Measurements from ENCODE around the gene UQCC2. TPM values are rescaled to one million over a fixed set of nuclear protein-coding genes. Genes with fewer than 3 reads are reported as not detected.

The UQCC2 gene
- total RNA-seq, 1 donor from 2014 or later = 99.4 TPM

DNA sequence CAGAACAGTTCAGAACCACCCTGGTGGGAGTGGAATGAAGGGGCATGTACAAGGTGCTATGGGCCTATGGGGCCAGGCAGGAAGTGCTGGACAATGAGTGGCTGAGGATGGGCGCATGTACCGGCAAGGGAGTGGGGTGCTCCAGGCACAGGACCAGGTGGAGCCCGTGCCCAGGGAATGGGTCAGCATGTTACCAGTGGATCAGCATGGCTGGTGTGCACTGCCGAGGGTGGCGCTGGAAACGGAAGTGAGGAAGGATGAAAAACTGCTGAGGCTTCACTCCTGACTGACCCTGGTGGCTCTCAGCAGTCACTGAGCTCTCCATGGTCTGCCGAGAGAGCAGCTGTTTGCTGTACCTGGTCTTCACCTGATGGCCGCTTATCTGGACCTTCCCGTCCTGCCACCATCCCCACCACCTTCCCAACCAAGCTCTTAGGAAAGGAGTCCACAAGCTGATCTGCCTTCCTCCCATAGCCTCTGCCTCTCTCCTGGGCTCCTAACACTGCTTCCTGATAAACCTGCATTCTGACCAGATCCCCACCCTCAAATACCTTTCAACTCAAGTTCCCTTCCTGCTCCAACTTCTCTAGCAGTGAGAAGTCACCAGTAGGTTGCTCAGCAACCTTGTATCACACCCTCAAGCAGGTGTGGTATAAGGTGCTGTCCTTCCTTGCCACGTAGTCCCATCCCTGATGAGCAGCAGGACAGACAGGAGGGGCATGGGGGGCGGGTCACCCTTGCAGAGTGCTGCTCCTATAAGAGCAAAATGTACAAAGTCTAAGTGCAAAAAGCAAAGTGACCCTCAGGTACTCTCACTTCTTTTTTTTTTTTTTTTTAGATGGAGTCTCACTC, 7.1 kb downstream of the UQCC2 start:
- H3K9me3 Mint-ChIP-seq (ENCODE audit: low read depth) = no peaks in the 10 kb centered on the region
- H3K27ac Mint-ChIP-seq = peak overlapping the region; percentile 6
- H3K4me3 Mint-ChIP-seq (ENCODE audit: low read depth) = no peak overlapping the region
- no peaks in the 10 kb centered on the region for H3K27me3 Mint-ChIP-seq
- TF ChIP-seq, protein P1, sequence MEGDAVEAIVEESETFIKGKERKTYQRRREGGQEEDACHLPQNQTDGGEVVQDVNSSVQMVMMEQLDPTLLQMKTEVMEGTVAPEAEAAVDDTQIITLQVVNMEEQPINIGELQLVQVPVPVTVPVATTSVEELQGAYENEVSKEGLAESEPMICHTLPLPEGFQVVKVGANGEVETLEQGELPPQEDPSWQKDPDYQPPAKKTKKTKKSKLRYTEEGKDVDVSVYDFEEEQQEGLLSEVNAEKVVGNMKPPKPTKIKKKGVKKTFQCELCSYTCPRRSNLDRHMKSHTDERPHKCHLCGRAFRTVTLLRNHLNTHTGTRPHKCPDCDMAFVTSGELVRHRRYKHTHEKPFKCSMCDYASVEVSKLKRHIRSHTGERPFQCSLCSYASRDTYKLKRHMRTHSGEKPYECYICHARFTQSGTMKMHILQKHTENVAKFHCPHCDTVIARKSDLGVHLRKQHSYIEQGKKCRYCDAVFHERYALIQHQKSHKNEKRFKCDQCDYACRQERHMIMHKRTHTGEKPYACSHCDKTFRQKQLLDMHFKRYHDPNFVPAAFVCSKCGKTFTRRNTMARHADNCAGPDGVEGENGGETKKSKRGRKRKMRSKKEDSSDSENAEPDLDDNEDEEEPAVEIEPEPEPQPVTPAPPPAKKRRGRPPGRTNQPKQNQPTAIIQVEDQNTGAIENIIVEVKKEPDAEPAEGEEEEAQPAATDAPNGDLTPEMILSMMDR (IDR thresholded peaks at IDR 0.05; ENCODE audit: unreplicated experiment) = no peak
- peaks cover 6% of the 10 kb centered on the region for H3K36me3 Mint-ChIP-seq (ENCODE audit: insufficient read depth)
- peaks cover 15% of the 10 kb centered on the region for H3K4me1 Mint-ChIP-seq (ENCODE audit: low read depth)
- DNase-seq (ENCODE audit: low spot score, unreplicated experiment) = no peak

DNA sequence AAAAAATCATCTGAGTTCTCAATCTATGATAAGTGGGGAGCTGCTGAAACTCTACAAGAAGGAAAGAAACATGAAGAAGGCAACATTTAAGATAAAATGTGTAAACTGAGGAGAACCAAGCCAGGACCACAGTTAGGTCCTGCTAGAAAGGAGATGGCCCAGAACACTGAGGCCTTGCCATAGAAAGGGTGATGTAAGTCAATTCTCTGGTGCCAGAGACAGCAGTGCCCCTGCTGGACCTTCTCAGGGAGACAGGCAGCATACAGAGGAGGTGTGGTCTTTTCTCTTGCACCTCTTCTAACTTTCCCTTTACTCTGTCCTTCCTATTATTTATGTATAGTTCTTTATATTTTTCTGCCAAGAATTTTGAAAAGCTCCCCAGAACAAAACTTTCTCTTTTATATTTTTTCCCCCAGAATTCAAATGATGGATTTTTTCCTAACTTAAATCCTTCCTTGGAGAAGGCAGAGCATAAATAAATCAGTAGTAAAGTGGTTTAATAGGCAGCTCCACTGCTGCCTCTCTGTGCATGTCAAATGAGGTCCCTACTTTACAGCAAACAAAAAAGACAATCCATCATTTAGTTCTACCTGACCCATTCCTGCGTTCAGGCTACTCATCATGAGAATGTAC, 9.0 kb downstream of the UQCC2 start:
- no peak for DNase-seq (ENCODE audit: low spot score, unreplicated experiment)
- Mint-ChIP-seq H3K4me3 (ENCODE audit: low read depth) (no peak overlapping the region), H3K9me3 (ENCODE audit: low read depth) (no peaks in the 10 kb centered on the region), H3K36me3 (ENCODE audit: insufficient read depth) (peaks cover 2% of the 10 kb centered on the region), H3K4me1 (ENCODE audit: low read depth) (peaks cover 11% of the 10 kb centered on the region), H3K27me3 (no peaks in the 10 kb centered on the region), H3K27ac (no peak overlapping the region)
- TF ChIP-seq, protein P1 (IDR thresholded peaks at IDR 0.05; ENCODE audit: unreplicated experiment) = peak; percentile 56

DNA sequence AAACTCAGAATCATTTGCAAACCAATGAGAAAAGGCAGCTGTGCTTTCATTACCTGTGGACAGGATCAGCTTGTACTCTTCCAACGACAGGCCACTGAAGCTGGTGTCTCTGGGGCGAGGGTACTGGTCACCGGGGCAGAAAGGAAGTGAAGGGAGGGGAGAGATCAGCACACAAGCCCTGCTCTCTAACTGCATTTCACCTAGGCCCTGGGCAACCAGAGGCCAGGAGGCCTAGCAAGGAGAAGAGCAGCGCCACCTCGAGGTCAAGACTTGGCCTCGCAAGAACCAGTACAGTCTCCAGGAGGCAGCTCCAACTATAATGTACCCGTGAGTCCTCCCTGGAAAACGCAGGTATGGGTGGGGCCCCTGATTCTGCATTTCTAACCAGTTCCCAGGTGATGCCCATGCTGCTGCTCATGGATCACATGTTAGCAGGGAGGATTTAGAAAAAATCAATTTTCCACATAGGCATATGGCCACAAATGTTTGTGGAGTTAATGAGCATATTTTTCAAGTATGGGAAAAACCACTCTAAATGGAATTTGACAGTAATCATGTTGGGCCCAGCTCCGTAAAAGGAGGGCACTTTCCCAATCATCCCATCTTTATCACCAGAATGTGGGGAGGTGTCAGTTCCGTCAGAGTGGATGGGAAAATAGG, 11.0 kb downstream of the UQCC2 start:
- Mint-ChIP-seq H3K4me3 (ENCODE audit: low read depth) (no peak overlapping the region), H3K4me1 (ENCODE audit: low read depth) (peaks cover 8% of the 10 kb centered on the region), H3K9me3 (ENCODE audit: low read depth) (no peaks in the 10 kb centered on the region), H3K27me3 (no peaks in the 10 kb centered on the region), H3K27ac (no peak overlapping the region), H3K36me3 (ENCODE audit: insufficient read depth) (peaks cover 4% of the 10 kb centered on the region)
- peak; percentile 51 for DNase-seq (ENCODE audit: low spot score, unreplicated experiment)
- TF ChIP-seq, protein P1 (IDR thresholded peaks at IDR 0.05; ENCODE audit: unreplicated experiment) = peak; percentile 82

DNA sequence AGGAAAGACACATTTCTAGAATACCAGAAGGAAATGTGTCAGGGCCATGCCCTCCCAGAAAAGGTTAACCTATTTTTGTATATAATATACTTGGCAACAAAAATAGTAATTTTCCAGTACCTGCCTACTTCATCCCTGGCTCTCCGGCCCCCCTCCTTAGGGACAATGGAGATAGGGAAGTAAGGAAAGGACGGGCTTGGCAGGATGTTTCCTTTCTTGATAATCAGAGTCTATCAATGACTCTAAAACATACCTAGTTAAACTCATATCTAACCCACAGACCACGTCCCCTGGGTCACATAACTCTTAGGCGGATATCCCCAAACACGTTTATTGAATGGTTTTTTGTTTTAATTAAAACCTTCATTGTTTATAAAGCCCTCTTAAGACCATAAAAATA, 11.8 kb downstream of the UQCC2 start:
- Mint-ChIP-seq H3K4me1 (ENCODE audit: low read depth) (peaks cover 5% of the 10 kb centered on the region), H3K9me3 (ENCODE audit: low read depth) (no peaks in the 10 kb centered on the region), H3K4me3 (ENCODE audit: low read depth) (no peak overlapping the region), H3K27ac (no peak overlapping the region), H3K27me3 (no peaks in the 10 kb centered on the region), H3K36me3 (ENCODE audit: insufficient read depth) (peaks cover 4% of the 10 kb centered on the region)
- TF ChIP-seq, protein P1 (IDR thresholded peaks at IDR 0.05; ENCODE audit: unreplicated experiment) = no peak
- no peak for DNase-seq (ENCODE audit: low spot score, unreplicated experiment)

DNA sequence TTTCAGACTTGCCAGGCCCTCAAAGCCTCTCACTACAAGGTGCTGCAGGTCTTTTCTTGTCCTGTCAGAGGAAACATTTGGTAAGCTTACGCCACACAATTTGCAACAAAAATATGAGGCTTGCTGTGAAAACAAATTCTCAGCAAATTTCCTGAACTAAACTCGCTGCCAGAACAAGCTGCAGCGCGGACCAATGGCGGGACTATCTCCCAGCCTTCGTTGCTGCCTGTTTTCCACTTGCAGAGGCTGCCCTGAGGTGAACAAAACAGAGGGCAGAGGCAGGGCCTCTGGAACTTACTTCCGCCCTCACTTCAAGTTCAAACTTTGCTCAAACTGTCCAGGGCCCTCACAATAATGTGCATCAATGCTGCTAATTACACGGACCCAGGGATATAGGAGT, 12.4 kb downstream of the UQCC2 start:
- no peak overlapping the region for H3K27ac Mint-ChIP-seq
- no peaks in the 10 kb centered on the region for H3K9me3 Mint-ChIP-seq (ENCODE audit: low read depth)
- peaks cover 6% of the 10 kb centered on the region for H3K4me1 Mint-ChIP-seq (ENCODE audit: low read depth)
- TF ChIP-seq, protein P1 (IDR thresholded peaks at IDR 0.05; ENCODE audit: unreplicated experiment) = no peak
- DNase-seq (ENCODE audit: low spot score, unreplicated experiment) = no peak
- peaks cover 4% of the 10 kb centered on the region for H3K36me3 Mint-ChIP-seq (ENCODE audit: insufficient read depth)
- H3K4me3 Mint-ChIP-seq (ENCODE audit: low read depth) = no peak overlapping the region
- H3K27me3 Mint-ChIP-seq = no peaks in the 10 kb centered on the region

Data from progenitor cell of endocrine pancreas (in vitro differentiated cells).